ENCODE measurements around the gene PRUNE2. TPM values are rescaled to one million over a fixed set of nuclear protein-coding genes. Genes with fewer than 3 reads are reported as not detected.
A peak's percentile ranks its signal among the peaks of the same experiment; 100 is the strongest.

Gene PRUNE2
- total RNA-seq, 1 donor from 2014 or later = 3.1 TPM

- Histone ChIP-seq H3K4me1 (no peaks in the 10 kb centered on the region), H3K9me3 (replicated peaks) (peaks cover 14% of the 10 kb centered on the region), H3K36me3 (no peaks in the 10 kb centered on the region), H3K27ac (replicated peaks) (peak overlapping the region; percentile 61), H3K27me3 (ENCODE audit: low read depth) (peaks cover 22% of the 10 kb centered on the region), H3K4me3 (no peak overlapping the region)
- intact Hi-C loops (cut with micrococcal nuclease) = no loop called here
- no peak for TF ChIP-seq CTCF (IDR thresholded peaks at IDR 0.05; ENCODE audit: borderline replicate concordance)
- no peak for DNase-seq
Observed at GRCh38 chr9:76570826-76571225, 335.1 kb downstream of the PRUNE2 start.

- no peak overlapping the region for H3K4me3 ChIP-seq
- no peak for DNase-seq
- TF ChIP-seq CTCF (IDR thresholded peaks at IDR 0.05; ENCODE audit: borderline replicate concordance) = no peak
- H3K27me3 ChIP-seq (ENCODE audit: low read depth) = peaks cover 16% of the 10 kb centered on the region
- no peaks in the 10 kb centered on the region for H3K36me3 ChIP-seq
- H3K4me1 ChIP-seq = no peaks in the 10 kb centered on the region
- intact Hi-C loops (cut with micrococcal nuclease) = no loop called here
- peaks cover 14% of the 10 kb centered on the region for H3K9me3 ChIP-seq (replicated peaks)
- no peak overlapping the region for H3K27ac ChIP-seq (replicated peaks)
Observed at GRCh38 chr9:76567086-76567485, 338.8 kb downstream of the PRUNE2 start.

- Histone ChIP-seq H3K27ac (replicated peaks) (no peak overlapping the region), H3K27me3 (ENCODE audit: low read depth) (no peaks in the 10 kb centered on the region), H3K4me1 (no peaks in the 10 kb centered on the region), H3K4me3 (no peak overlapping the region), H3K36me3 (no peaks in the 10 kb centered on the region), H3K9me3 (replicated peaks) (no peaks in the 10 kb centered on the region)
- no peak for TF ChIP-seq CTCF (IDR thresholded peaks at IDR 0.05; ENCODE audit: borderline replicate concordance)
- DNase-seq = no peak
- intact Hi-C loops (cut with micrococcal nuclease) = no loop called here
Observed at GRCh38 chr9:76564297-76564696, 341.6 kb downstream of the PRUNE2 start.

- H3K27me3 ChIP-seq (ENCODE audit: low read depth) = no peaks in the 10 kb centered on the region
- no peak for TF ChIP-seq CTCF (IDR thresholded peaks at IDR 0.05; ENCODE audit: borderline replicate concordance)
- peaks cover 4% of the 10 kb centered on the region for H3K9me3 ChIP-seq (replicated peaks)
- DNase-seq = no peak
- intact Hi-C loops (cut with micrococcal nuclease) = no loop called here
- H3K36me3 ChIP-seq = no peaks in the 10 kb centered on the region
- H3K27ac ChIP-seq (replicated peaks) = no peak overlapping the region
- no peaks in the 10 kb centered on the region for H3K4me1 ChIP-seq
- H3K4me3 ChIP-seq = no peak overlapping the region
Observed at GRCh38 chr9:76562511-76562911, 343.4 kb downstream of the PRUNE2 start.

- Histone ChIP-seq H3K4me3 (no peak overlapping the region), H3K27me3 (ENCODE audit: low read depth) (no peaks in the 10 kb centered on the region), H3K36me3 (no peaks in the 10 kb centered on the region), H3K27ac (replicated peaks) (no peak overlapping the region), H3K4me1 (no peaks in the 10 kb centered on the region), H3K9me3 (replicated peaks) (peaks cover 4% of the 10 kb centered on the region)
- no peak for TF ChIP-seq CTCF (IDR thresholded peaks at IDR 0.05; ENCODE audit: borderline replicate concordance)
- DNase-seq = no peak
- intact Hi-C loops (cut with micrococcal nuclease) = no loop called here
Observed at GRCh38 chr9:76561900-76562299, 344.0 kb downstream of the PRUNE2 start.

Other genes with a start within 250 kb of the PRUNE2 start
- gene PCA3, start 141.7 kb downstream of the PRUNE2 start, total RNA-seq = not detected
- gene FOXB2, start 113.5 kb upstream of the PRUNE2 start, total RNA-seq = not detected